Measurements from ENCODE around the gene TMEM37. TPM values are rescaled to one million over a fixed set of nuclear protein-coding genes. Genes with fewer than 3 reads are reported as not detected.

Gene TMEM37
- polyA plus RNA-seq, 1 donor from 2014 or later = not detected

GRCh38 chr2:119419803-119420508 is 11.7 kb upstream of the TMEM37 start:
- Histone ChIP-seq H4K20me1 (ENCODE audit: insufficient read depth) (no peaks in the 10 kb centered on the region), H3K9ac (ENCODE audit: low read length) (no peak overlapping the region), H3K9me3 (ENCODE audit: low read length) (peaks cover 6% of the 10 kb centered on the region), H3K4me2 (ENCODE audit: low read length) (no peak overlapping the region), H3K27ac (ENCODE audit: low read length) (no peak overlapping the region), H3K9me2 (ENCODE audit: insufficient read depth, low read length) (no peaks in the 10 kb centered on the region), H2AFZ (ENCODE audit: low read depth, low read length) (no peak overlapping the region), H3F3A (ENCODE audit: insufficient read depth, low read length, poor library complexity, severe bottlenecking) (no peaks in the 10 kb centered on the region), H3K79me2 (replicated peaks; ENCODE audit: insufficient read depth, low read length) (no peaks in the 10 kb centered on the region), H3K27me3 (ENCODE audit: insufficient read depth, low read depth, low read length) (no peaks in the 10 kb centered on the region), H3K36me3 (ENCODE audit: insufficient read depth, low read length) (no peaks in the 10 kb centered on the region), H3K4me3 (ENCODE audit: low read length) (no peak overlapping the region)
- TF ChIP-seq EP300 (conservative IDR thresholded peaks at IDR 0.05; ENCODE audit: poor library complexity, severe bottlenecking) (no peak), SMC3 (conservative IDR thresholded peaks at IDR 0.05; ENCODE audit: poor library complexity) (no peak), POLR2AphosphoS5 (IDR thresholded peaks at IDR 0.05) (no peak), TAF1 (IDR thresholded peaks at IDR 0.05; ENCODE audit: low read depth) (no peak), REST (IDR thresholded peaks at IDR 0.05; ENCODE audit: borderline replicate concordance) (no peak), CTCF (IDR thresholded peaks at IDR 0.05; ENCODE audit: poor library complexity, severe bottlenecking) (no peak), EZH2 (IDR thresholded peaks at IDR 0.05; ENCODE audit: borderline replicate concordance, insufficient read depth, low read length, poor library complexity, severe bottlenecking) (no peak), MXI1 (conservative IDR thresholded peaks at IDR 0.05; ENCODE audit: poor library complexity, severe bottlenecking) (no peak), RAD21 (conservative IDR thresholded peaks at IDR 0.05) (no peak)

GRCh38 chr2:119421304-119421703 is 10.3 kb upstream of the TMEM37 start:
- Histone ChIP-seq H3K27me3 (ENCODE audit: insufficient read depth, low read depth, low read length) (no peaks in the 10 kb centered on the region), H3F3A (ENCODE audit: insufficient read depth, low read length, poor library complexity, severe bottlenecking) (no peaks in the 10 kb centered on the region), H3K9me3 (ENCODE audit: low read length) (peaks cover 6% of the 10 kb centered on the region), H4K20me1 (ENCODE audit: insufficient read depth) (no peaks in the 10 kb centered on the region), H3K4me2 (ENCODE audit: low read length) (no peak overlapping the region), H3K27ac (ENCODE audit: low read length) (no peak overlapping the region), H3K9me2 (ENCODE audit: insufficient read depth, low read length) (no peaks in the 10 kb centered on the region), H3K79me2 (replicated peaks; ENCODE audit: insufficient read depth, low read length) (no peaks in the 10 kb centered on the region), H3K9ac (ENCODE audit: low read length) (no peak overlapping the region), H3K36me3 (ENCODE audit: insufficient read depth, low read length) (no peaks in the 10 kb centered on the region), H2AFZ (ENCODE audit: low read depth, low read length) (no peak overlapping the region), H3K4me3 (ENCODE audit: low read length) (no peak overlapping the region)
- TF ChIP-seq EZH2 (IDR thresholded peaks at IDR 0.05; ENCODE audit: borderline replicate concordance, insufficient read depth, low read length, poor library complexity, severe bottlenecking) = no peak

All from neural cell (in vitro differentiated cells).